Parathyroid adenoma (tissue), 2 donors: ENCODE results near the gene LNP1.
"Not testable (repeated sequence)": the region's sequence is repeated elsewhere in the genome, so short reads cannot be mapped to it uniquely, and the experiment has no call there.

Source experiments
- H2AFZ ChIP-seq: fragments of 300-600 bp; sonication (generic); one replicate; pipeline ENCODE4 v1.7.0; 2017; ENCODE audit warnings: antibody characterized with exemption, mild to moderate bottlenecking
- H3K27ac ChIP-seq: fragments of 300-600 bp; sonication (generic); one replicate; pipeline ENCODE4 v1.7.0; 2017
- H3K27me3 ChIP-seq: fragments of 300-600 bp; sonication (generic); one replicate; pipeline ENCODE4 v1.7.0; 2017; ENCODE audit warnings: low read length; ENCODE audit not compliant: control insufficient read depth, insufficient read depth
- H3K36me3 ChIP-seq: fragments of 300-600 bp; sonication (generic); one replicate; pipeline ENCODE4 v1.7.0; 2017; ENCODE audit warnings: low read length; ENCODE audit not compliant: control insufficient read depth, insufficient read depth
- H3K4me1 ChIP-seq: fragments of 300-600 bp; sonication (generic); one replicate; pipeline ENCODE4 v1.7.0; 2017; ENCODE audit warnings: control low read depth
- H3K4me2 ChIP-seq: fragments of 300-600 bp; sonication (generic); one replicate; pipeline ENCODE4 v1.7.0; 2017; ENCODE audit warnings: low read length
- H3K4me3 ChIP-seq: fragments of 300-600 bp; sonication (generic); one replicate; pipeline ENCODE4 v1.7.0; 2017; ENCODE audit warnings: low read depth, low read length
- H3K79me2 ChIP-seq: fragments of 300-600 bp; sonication (generic); one replicate; pipeline ENCODE4 v1.7.0; 2017; ENCODE audit warnings: control low read depth
- H3K9ac ChIP-seq: fragments of 300-600 bp; sonication (generic); one replicate; pipeline ENCODE4 v1.7.0; 2017; ENCODE audit warnings: mild to moderate bottlenecking
- H3K9me3 ChIP-seq: fragments of 300-600 bp; sonication (generic); one replicate; pipeline ENCODE4 v1.7.0; 2017; ENCODE audit warnings: low read length; ENCODE audit not compliant: control insufficient read depth
- CTCF ChIP-seq: fragments of 300-600 bp; sonication (generic); IDR thresholded peaks from one replicate; pipeline ENCODE4 v1.7.0; 2017; ENCODE audit warnings: antibody characterized with exemption, mild to moderate bottlenecking
- donor health status: primary hyperparathyroidism.

LNP1 gene

GRCh38 chr3:100465892-100466777 is 64.8 kb downstream of the LNP1 start:
- H3K4me3 ChIP-seq: no peak overlapping the region
- H3K4me2 ChIP-seq: no peak overlapping the region
- H3K9ac ChIP-seq: no peak overlapping the region
- no peaks in the 10 kb centered on the region for H3K27me3 ChIP-seq
- no peak overlapping the region for H2AFZ ChIP-seq
- no peak for TF ChIP-seq CTCF
- H3K36me3 ChIP-seq: no peaks in the 10 kb centered on the region
- H3K9me3 ChIP-seq: no peaks in the 10 kb centered on the region
- H3K79me2 ChIP-seq: no peaks in the 10 kb centered on the region
- no peak overlapping the region for H3K27ac ChIP-seq
- H3K4me1 ChIP-seq: no peaks in the 10 kb centered on the region

- no peaks in the 10 kb centered on the region for H3K4me1 ChIP-seq
- no peaks in the 10 kb centered on the region for H3K79me2 ChIP-seq
- no peak for TF ChIP-seq CTCF
Observed at GRCh38 chr3:100467133-100467532, 65.8 kb downstream of the LNP1 start.

GRCh38 chr3:100468676-100469075 is 67.3 kb downstream of the LNP1 start:
- Histone ChIP-seq H3K79me2 (no peaks in the 10 kb centered on the region), H3K27me3 (no peaks in the 10 kb centered on the region), H3K4me3 (no peak overlapping the region), H3K36me3 (no peaks in the 10 kb centered on the region), H3K9me3 (no peaks in the 10 kb centered on the region), H3K9ac (no peak overlapping the region), H3K4me2 (no peak overlapping the region), H3K4me1 (no peaks in the 10 kb centered on the region), H3K27ac (no peak overlapping the region), H2AFZ (no peak overlapping the region)
- TF ChIP-seq CTCF: no peak

More at GRCh38 chr3:100467133-100467532, 65.8 kb downstream of the LNP1 start:
- Histone ChIP-seq H3K9ac (no peak overlapping the region), H3K27me3 (no peaks in the 10 kb centered on the region), H3K4me2 (no peak overlapping the region), H3K27ac (no peak overlapping the region), H3K4me3 (no peak overlapping the region), H3K36me3 (no peaks in the 10 kb centered on the region), H2AFZ (no peak overlapping the region), H3K9me3 (no peaks in the 10 kb centered on the region)

DNA sequence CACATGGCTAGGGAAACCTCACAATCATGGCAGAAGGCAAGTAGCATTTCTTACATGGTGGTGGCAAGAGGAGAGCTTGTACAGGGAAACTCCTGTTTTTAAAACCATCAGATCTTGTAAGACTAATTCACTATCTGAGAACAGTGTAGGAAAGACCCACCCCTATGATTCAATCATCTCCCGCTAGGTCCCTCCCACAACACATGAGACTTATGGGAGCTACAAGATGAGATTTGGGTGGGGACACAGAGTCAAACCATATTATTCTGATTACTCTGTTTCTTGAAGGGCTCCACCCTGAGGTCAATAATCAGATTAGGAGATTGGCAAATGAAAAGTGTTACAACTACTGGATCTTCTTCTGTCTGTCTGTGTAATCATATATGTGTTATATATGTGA is 69.6 kb downstream of the LNP1 start:
- Histone ChIP-seq H3K27me3 (no peaks in the 10 kb centered on the region), H3K79me2 (no peaks in the 10 kb centered on the region), H3K4me1 (no peaks in the 10 kb centered on the region), H3K9me3 (no peaks in the 10 kb centered on the region), H3K4me2 (no peak overlapping the region), H3K36me3 (no peaks in the 10 kb centered on the region), H3K27ac (no peak overlapping the region), H3K9ac (no peak overlapping the region), H2AFZ (no peak overlapping the region), H3K4me3 (no peak overlapping the region)
- TF ChIP-seq CTCF: no peak

DNA sequence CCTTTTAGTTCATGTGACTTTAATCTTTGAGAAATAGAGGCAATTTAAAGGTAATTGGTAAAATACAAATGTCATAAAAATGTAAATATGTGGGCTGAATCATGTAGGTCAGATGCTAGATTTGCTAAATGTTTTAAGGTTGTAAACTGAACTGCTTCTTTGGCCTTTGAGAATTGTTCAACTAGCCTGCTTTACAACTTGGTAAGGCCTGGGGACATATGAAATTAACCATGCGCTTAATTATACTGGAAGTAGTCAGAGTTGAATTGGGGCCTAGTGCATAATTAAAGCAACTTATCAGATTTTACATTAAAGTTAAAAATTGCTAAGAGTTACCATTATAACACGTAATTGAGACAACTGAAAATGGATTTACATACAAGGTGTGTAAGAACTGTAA is 70.1 kb downstream of the LNP1 start:
- H3K36me3 ChIP-seq: no peaks in the 10 kb centered on the region
- no peak overlapping the region for H3K27ac ChIP-seq
- H3K4me1 ChIP-seq: no peaks in the 10 kb centered on the region
- no peak overlapping the region for H3K4me2 ChIP-seq
- no peak overlapping the region for H3K4me3 ChIP-seq
- no peak overlapping the region for H3K9ac ChIP-seq
- H2AFZ ChIP-seq: no peak overlapping the region
- H3K79me2 ChIP-seq: no peaks in the 10 kb centered on the region
- H3K27me3 ChIP-seq: no peaks in the 10 kb centered on the region
- TF ChIP-seq CTCF: no peak
- H3K9me3 ChIP-seq: no peaks in the 10 kb centered on the region

DNA sequence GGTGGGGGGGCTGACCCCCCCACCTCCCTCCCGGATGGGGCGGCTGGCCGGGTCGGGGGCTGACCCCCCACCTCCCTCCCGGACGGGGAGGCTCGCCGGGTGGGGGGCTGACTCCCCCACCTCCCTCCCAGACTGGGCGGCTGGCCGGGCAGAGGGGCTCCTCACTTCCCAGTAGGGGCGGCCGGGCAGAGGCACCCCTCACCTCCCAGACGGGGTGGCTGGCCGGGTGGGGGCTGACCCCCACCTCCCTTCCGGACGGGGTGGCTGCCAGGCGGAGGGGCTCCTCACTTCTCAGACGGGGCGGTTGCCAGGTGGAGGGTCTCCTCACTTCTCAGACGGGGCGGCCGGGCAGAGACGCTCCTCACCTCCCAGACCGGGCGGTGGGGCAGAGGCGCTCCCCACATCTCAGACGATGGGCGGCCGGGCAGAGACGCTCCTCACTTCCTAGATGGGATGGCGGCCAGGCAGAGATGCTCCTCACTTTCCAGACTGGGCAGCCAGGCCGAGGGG is 76.6 kb downstream of the LNP1 start:
- H3K9ac ChIP-seq, H3K79me2 ChIP-seq, H3K9me3 ChIP-seq, H3K4me2 ChIP-seq, H2AFZ ChIP-seq, H3K27ac ChIP-seq, H3K4me1 ChIP-seq, H3K27me3 ChIP-seq, H3K36me3 ChIP-seq, H3K4me3 ChIP-seq: not testable (repeated sequence)

- H3K27ac ChIP-seq, H3K4me3 ChIP-seq: not testable (repeated sequence)
Observed at GRCh38 chr3:100478521-100478920, 77.2 kb downstream of the LNP1 start.

More at GRCh38 chr3:100478521-100478920, 77.2 kb downstream of the LNP1 start:
- H3K36me3 ChIP-seq, H3K4me2 ChIP-seq, H3K9ac ChIP-seq, H3K4me1 ChIP-seq, H3K9me3 ChIP-seq, H3K79me2 ChIP-seq, H2AFZ ChIP-seq, H3K27me3 ChIP-seq: not testable (repeated sequence)
